ENCODE measurements around the gene SH2B3. TPM values are rescaled to one million over a fixed set of nuclear protein-coding genes. Genes with fewer than 3 reads are reported as not detected.

Gene SH2B3
- total and polyA plus RNA-seq, 2 of the 13 experiments (the other 11 are each of a cell fraction or from before 2014, with no cell fraction given), result 6.8 to 6.9 TPM

DNA sequence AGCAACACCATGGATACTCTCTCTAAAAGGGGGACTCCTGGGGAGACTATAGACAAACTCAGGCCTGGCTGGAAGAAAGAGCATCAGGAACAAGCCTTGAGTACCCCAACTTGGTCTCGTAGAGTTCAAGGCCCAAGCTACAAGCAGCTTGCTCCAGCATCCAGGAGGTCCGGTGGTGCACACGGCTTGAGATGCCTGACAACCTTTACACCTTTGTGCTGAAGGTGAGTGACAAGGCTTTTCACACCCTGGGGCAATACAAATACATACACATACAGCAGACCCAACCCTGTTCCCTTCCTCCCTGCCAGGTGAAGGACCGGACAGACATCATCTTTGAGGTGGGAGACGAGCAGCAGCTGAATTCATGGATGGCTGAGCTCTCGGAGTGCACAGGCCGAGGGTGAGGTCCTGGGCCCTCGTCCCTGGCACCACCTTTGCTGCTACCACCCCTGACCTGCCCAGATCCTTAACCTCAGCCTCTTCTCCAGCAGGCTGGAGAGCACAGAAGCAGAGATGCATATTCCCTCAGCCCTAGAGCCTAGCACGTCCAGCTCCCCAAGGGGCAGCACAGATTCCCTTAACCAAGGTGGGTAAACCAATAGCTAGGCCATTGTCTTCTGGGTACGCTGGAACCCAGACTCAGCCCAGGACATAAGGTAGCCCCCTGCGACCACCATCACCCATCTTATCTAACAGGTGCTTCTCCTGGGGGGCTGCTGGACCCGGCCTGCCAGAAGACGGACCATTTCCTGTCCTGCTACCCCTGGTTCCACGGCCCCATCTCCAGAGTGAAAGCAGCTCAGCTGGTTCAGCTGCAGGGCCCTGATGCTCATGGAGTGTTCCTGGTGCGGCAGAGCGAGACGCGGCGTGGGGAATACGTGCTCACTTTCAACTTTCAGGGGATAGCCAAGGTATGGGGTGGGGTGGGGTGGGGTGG, 41.2 kb downstream of the SH2B3 start:
- intact Hi-C loops (cut with micrococcal nuclease; ENCODE audit: unreplicated experiment), result no loop called here
- 99% methylated on average over 12 of the region's 20 CpGs for WGBS (ENCODE audit: low lambda C conversion rate)
- Histone ChIP-seq H3K27me3 (ENCODE audit: control insufficient read depth in 1 of 2, insufficient read depth in 2 of 2, low read length in 2 of 2) (no peaks in the 10 kb centered on the region; a peak in 1 of 5 replicates), H2AFZ (ENCODE audit: low read length) (no peak overlapping the region), H3K9ac (ENCODE audit: insufficient read depth, low read depth, low read length) (no peak overlapping the region), H3K9me3 (ENCODE audit: low read length) (no peaks in the 10 kb centered on the region), H3K36me3 (replicated peaks in 1 of 2; ENCODE audit: control insufficient read depth in 1 of 2, insufficient read depth in 2 of 2, low read length in 2 of 2) (peaks cover 42 to 93% of the 10 kb centered on the region in 2 experiments), H3K4me1 (ENCODE audit: insufficient read depth, low read length) (no peaks in the 10 kb centered on the region), H3K4me2 (ENCODE audit: low read depth, low read length) (no peak overlapping the region), H3K79me2 (ENCODE audit: insufficient read depth, low read length) (no peaks in the 10 kb centered on the region), H3K27ac (ENCODE audit: extremely low read length, insufficient read depth, low read length) (no peak overlapping the region), H4K20me1 (ENCODE audit: insufficient read depth, low read length) (0 out of 2 replicates have a peak, but pooled peaks cover 9% of the 10 kb centered on the region), H3K4me3 (replicated peaks in 1 of 3; ENCODE audit: insufficient read depth in 1 of 3, low read depth in 2 of 3, low read length in 3 of 3) (no peak overlapping the region)
- CTCF ChIA-PET (ENCODE audit: low intra/inter-chr PET ratio, low total read pairs), result no interaction called here
- no peak for FAIRE-seq
- no peak for DNase-seq (ENCODE audit: low spot score)
- no peak for ATAC-seq
- in situ Hi-C loops (cut with HindIII; ENCODE audit: extremely low pct_ligation_motif_present, low pct_unique_long_range_greater_than_20kb), result no loop called here
- POLR2A ChIA-PET, result no interaction called here
- no TSS peak for BruUV-seq (replicated peaks)
- TF ChIP-seq NFATC3 (CRISPR knock-in tag; IDR thresholded peaks at IDR 0.05), result no peak
- no peak for TF ChIP-seq ZNF569 (CRISPR knock-in tag; IDR thresholded peaks at IDR 0.05; ENCODE audit: borderline replicate concordance)
- no peak for TF ChIP-seq ZNF614 (CRISPR knock-in tag; IDR thresholded peaks at IDR 0.05; ENCODE audit: borderline replicate concordance)
- TF ChIP-seq USF2 (IDR thresholded peaks at IDR 0.05; ENCODE audit: low read depth, low read length), result no peak
- TF ChIP-seq USF2 (CRISPR knock-in tag; IDR thresholded peaks at IDR 0.05; ENCODE audit: borderline replicate concordance), result no peak
- TF ChIP-seq RBM22 (optimal IDR thresholded peaks at IDR 0.05; ENCODE audit: low read length), result peak; percentile 94

Data from HepG2 (cell line).